ENCODE results near the gene ZNF581.

Gene ZNF581, protein sequence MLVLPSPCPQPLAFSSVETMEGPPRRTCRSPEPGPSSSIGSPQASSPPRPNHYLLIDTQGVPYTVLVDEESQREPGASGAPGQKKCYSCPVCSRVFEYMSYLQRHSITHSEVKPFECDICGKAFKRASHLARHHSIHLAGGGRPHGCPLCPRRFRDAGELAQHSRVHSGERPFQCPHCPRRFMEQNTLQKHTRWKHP

GRCh38 chr19:55643003-55643886 is at the start of gene ZNF581:
TSS of gene ZNF581 (plus strand) at chr19:55643649. CDS start at chr19:55644572, 923 bp downstream.
- DNase-seq (ENCODE audit: low spot score): peak; percentile 81

DNA sequence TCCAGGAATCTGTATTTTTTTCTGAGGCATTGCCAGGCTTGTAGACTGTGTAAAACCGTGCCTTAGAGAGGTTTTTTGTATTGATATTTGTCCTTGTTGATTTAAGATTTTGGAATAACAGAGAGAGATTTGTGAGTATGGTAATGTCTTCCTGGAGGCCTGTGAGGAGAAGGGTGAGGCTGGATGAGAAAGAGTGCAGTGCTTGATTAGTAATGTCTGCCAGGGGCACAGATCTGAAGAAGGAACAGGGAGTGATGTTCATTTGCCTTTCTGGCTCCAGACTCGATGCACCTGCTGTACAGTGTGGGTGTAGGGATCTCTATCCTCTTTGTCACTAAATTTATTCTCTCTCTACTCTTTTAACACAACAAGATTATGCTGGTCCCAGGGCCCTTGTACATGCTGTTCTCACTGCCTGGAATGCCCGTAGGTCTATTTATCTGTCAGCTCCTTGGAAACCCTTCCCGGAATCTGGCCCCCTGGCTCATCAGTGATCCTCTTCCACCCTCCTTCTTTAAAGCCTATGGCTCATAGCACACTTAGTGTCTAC is 48.4 kb upstream of the ZNF581 start:
- no peak for DNase-seq (ENCODE audit: low spot score)

- no peak for DNase-seq (ENCODE audit: low spot score)
These were observed 47.1 kb upstream of the ZNF581 start for GRCh38 chr19:55596304-55596703.

- DNase-seq (ENCODE audit: low spot score): no peak
These were observed 45.9 kb upstream of the ZNF581 start for GRCh38 chr19:55597501-55597921.

DNA sequence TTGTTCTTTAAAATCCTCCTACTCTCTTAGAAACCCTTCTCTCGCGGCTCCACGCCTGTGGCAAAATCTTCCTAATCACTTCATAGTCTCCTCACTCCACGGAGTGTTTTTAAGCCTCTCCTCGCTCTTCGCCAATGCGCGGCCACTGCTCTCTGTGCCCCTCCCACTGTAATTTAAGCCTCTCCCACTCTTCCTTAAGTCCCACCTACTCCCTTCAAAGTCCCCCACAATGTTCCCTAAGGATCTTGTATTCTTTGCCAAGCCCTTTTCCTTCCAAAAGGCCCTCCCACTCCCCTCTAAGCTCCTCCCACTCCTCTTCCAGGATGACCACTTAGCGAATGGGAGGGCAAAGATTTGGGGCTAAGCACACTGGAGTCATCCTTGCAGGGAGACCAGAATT is 45.4 kb upstream of the ZNF581 start:
- DNase-seq (ENCODE audit: low spot score): no peak

GRCh38 chr19:55598719-55599467 is 44.6 kb upstream of the ZNF581 start:
- peak; percentile 91 for DNase-seq (ENCODE audit: low spot score)

DNA sequence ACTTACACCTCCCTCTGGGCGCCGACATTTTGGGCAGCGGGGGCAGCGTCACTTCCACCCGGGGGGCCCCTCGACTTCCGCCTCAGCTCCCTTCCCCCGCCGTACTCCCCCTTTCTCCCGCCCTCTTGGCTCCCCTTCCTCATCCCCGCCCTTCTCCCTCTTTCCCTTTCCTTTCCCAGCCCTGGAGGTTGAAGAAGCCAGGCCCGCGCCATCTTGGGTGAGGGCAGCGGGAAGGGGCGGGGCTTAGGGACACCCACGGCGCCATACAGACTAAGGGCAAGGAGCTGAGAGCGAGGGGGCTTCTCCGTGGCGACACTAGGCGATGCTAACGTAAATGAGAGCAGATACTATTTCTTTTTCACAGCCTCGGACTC is 44.0 kb upstream of the ZNF581 start, which contains the start of gene FIZ1:
Gene FIZ1, minus strand, starts transcription at position 50 of the 374 bp plus-strand sequence. CDS start 1,652 bp downstream, outside the sequence.
- DNase-seq (ENCODE audit: low spot score): peak; percentile 99

GRCh38 chr19:55599842-55600661 is 43.4 kb upstream of the ZNF581 start, which contains the start of gene ZNF524:
TSS of gene ZNF524 (plus strand) at chr19:55600288. CDS start at chr19:55602113, 1,825 bp downstream.
- DNase-seq (ENCODE audit: low spot score): peak; percentile 85

DNA sequence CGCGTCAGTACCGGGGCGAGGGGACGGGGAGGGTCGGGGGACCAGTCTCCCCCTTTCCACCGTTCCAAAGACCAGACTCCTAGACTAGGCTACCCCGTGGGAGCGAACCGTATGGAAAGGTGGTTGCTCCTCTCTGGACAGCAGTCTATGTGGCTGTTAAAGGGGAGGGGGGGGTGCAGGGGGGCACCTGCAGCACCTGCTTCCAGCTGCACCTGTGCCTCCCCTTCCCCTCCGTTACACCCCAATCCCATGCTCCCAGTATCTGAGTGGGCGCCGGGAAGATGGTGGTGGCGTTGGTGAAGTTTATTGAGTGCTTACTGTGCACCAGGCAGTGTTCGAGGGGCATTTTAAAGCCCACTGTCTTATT is 42.8 kb upstream of the ZNF581 start:
- DNase-seq (ENCODE audit: low spot score): no peak

DNA sequence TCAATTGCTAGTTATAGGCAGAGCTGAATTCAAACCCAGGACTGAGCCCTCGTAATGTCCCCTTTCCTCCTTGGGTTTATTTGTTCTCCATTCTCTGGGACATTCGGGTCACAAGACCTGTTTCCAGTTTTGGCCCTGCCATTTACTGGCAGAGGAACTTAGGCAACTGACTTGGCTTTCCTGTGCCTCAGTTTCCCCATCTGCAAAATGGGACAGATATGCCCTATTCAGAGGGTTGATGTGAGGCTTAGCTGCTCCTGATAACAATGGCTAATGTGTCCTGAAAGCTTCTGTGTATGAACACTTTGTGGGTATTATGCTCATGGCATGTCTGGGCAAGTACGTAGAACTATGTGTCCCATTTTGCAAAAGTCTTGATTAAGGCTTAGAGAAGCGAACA is 42.4 kb upstream of the ZNF581 start:
- no peak for DNase-seq (ENCODE audit: low spot score)

- no peak for DNase-seq (ENCODE audit: low spot score)
These were observed 41.1 kb upstream of the ZNF581 start for GRCh38 chr19:55602104-55603001.

DNA sequence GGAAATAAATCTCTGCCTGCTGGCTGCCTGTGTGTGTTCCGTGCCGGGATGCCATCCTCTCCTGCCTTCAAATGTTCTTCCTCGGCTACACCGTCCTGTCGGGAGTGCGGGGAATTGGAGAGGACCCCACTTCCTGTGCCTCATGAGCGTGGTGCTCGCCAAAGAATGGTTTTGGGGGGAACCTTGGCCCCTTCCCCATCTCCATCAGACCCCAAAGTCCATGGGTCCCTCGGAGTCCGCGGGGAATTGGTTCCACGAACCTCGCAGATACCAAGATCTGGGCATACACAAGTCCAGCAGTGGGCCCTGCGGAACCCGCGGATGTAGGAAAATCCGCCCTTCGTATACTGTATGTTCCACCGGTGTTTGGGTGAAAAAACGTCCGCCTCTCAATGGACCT is 40.3 kb upstream of the ZNF581 start:
- no peak for DNase-seq (ENCODE audit: low spot score)

DNA sequence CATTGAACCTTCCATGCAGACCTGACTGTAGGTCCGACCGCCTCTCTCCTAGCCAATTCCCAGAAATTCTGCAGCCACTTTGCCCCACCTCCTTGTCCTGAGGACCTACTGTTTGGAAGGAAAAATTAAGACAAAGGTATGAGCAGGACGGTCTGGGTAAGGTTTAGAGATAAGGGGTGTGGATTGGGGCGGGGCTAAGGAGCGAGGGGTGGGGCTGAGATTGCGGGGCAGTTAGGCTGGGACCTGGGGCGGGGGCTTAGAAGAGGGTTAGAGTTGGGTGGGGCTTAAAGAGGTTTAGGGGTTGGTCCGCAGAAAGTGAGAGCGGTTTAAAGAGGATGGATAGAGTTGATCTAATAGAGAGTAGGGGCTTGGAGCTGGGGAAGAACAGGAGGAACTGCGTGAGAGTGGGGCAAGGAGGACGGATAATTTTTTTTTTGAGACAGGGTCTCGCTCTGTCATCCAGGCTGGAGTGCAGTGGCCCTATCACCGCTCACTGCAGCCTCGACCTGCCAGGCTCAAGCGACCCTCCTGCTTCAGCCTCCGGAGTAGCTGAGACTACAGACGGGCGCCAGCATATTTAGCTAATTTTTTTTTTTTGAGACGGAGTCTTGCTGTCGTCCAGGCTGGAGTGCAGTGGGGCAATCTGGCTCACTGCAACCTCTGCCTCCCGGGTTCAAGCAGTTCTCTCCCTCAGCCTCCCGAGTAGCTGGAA is 39.7 kb upstream of the ZNF581 start:
- no peak for DNase-seq (ENCODE audit: low spot score)

GRCh38 chr19:55605207-55605636 is 38.2 kb upstream of the ZNF581 start:
- DNase-seq (ENCODE audit: low spot score): peak; percentile 98

GRCh38 chr19:55605637-55606470 is 37.6 kb upstream of the ZNF581 start, which contains the start of gene ZNF865:
TSS of gene ZNF865 (plus strand) at chr19:55605647. CDS start at chr19:55613619, 7,972 bp downstream.
- DNase-seq (ENCODE audit: low spot score): peak; percentile 67

- no peak for DNase-seq (ENCODE audit: low spot score)
These were observed 37.0 kb upstream of the ZNF581 start for GRCh38 chr19:55606471-55606787.

DNA sequence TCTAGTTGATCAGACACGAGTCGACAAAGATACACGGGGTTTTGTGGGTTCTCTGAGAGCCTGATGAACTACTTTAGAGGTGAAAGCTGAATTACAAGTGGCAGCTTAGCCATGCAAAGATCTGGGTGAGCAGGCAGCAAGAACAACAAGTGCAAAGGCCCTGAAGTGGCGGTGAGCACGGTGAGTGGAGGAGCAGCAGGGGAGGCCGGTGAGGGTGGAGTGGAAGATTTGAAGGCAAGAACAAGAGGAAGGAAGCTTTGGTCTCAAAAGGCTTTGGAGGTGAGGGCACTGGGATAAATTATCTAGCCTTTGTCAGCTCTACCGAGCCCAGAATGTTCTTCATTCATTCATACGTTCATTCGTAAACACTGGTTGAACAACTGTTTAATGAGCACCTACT is 36.6 kb upstream of the ZNF581 start:
- DNase-seq (ENCODE audit: low spot score): no peak

GRCh38 chr19:55609326-55609725 is 34.1 kb upstream of the ZNF581 start:
- no peak for DNase-seq (ENCODE audit: low spot score)
